Motor neuron (in vitro differentiated cells): ENCODE data around the gene JMJD8. TPM values are rescaled to one million over a fixed set of nuclear protein-coding genes. Genes with fewer than 3 reads are reported as not detected.

Experiments
- ATAC-seq, 8 experiments: fragments of 200-7000 bp; cut with Tn5 transposase; replicated peaks in 6 of 8; 2 replicates each; pipeline ENCODE4 v1.8.0; 2021; ENCODE audit warnings: mild to moderate bottlenecking in 8 of 8, moderate library complexity in 8 of 8
- H3K27ac ChIP-seq, 2 donors: fragments of 250-450 bp; sonication (Bioruptor Pico); 2 replicates each; pipeline ENCODE4 v1.9.0; 2021; ENCODE audit warnings: antibody characterized with exemption in 2 of 2, mild to moderate bottlenecking in 2 of 2, moderate library complexity in 1 of 2
- H3K4me1 ChIP-seq, 2 donors: fragments of 250-450 bp; sonication (Bioruptor Pico); replicated peaks in 1 of 2; 2 replicates each; pipeline ENCODE4 v1.6.1; 2021; ENCODE audit warnings: antibody characterized with exemption in 2 of 2, mild to moderate bottlenecking in 2 of 2, moderate library complexity in 1 of 2
- H3K4me3 ChIP-seq, 5 donors: fragments of 250-450 bp; sonication (Bioruptor Pico); 2 replicates each; pipeline ENCODE4 v1.9.0; 2021; ENCODE audit warnings: antibody characterized with exemption in 5 of 5, mild to moderate bottlenecking in 5 of 5, moderate library complexity in 4 of 5
- WGBS, 10 experiments: fragments of 450-650 bp; shearing (Covaris generic); methylation state at CpG; one replicate each; pipeline ENCODE4 v1.0.0; 2022; 5-methylcytosine and 5-hydroxymethylcytosine counted together
- in situ Hi-C, 9 experiments: fragments of 400-800 bp; cut with MboI; loops; one replicate each; pipeline ENCODE4 v1.15.0; 2021; ENCODE audit warnings: low sequenced_read_pairs in 9 of 9, low pct_unique_long_range_greater_than_20kb in 2 of 9; ENCODE audit not compliant: unreplicated experiment in 9 of 9
- total RNA-seq, 8 experiments: library from RNA; unstranded; fragments of 300-600 nt; gene quantifications; 2 replicates each; pipeline versions ENCODE4 v1.2.3 to v1.2.4, GENCODE V29; 2022

The JMJD8 gene
- total RNA-seq, 8 experiments from 2014 or later, result 18.1 to 56.4 (median 33.2) TPM

DNA sequence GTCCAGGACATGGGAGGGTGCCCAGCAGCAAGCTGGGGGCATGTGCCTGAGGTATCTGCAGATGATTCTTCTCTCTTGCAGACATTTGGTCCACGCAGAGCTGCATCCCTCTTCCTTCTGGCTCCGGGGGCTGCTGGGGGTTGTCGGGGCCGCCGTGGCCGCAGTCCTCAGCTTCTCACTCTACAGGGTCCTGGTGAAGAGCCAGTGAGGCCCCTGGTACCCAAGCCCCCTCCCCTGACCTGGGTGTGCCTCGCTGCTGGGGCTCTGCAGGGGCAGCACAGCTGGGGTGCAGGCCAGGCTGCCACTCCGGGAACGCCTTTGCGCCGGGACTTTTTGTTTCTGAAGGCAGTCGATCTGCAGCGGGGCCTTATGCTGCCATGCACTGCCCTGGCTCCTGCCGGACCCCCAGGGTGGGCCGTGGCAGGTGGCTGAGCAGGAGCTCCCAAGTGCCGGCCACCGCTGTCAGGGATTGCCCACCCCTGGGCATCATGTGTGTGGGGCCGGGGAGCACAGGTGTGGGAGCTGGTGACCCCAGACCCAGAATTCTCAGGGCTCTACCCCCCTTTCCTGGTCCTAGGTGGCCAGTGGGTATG, 10.6 kb downstream of the JMJD8 start:
- H3K4me3 ChIP-seq, result no peak overlapping the region
- H3K4me1 ChIP-seq, result peaks cover 15 to 17% of the 10 kb centered on the region in 2 donors
- H3K27ac ChIP-seq, result no peak overlapping the region
- ATAC-seq, result no peak
- 100% methylated on average over 1 of the region's 18 CpGs; no CpG with 5 or more reads in 9 of the 10 experiments for WGBS, 10 experiments
- in situ Hi-C loops, result no loop called here

DNA sequence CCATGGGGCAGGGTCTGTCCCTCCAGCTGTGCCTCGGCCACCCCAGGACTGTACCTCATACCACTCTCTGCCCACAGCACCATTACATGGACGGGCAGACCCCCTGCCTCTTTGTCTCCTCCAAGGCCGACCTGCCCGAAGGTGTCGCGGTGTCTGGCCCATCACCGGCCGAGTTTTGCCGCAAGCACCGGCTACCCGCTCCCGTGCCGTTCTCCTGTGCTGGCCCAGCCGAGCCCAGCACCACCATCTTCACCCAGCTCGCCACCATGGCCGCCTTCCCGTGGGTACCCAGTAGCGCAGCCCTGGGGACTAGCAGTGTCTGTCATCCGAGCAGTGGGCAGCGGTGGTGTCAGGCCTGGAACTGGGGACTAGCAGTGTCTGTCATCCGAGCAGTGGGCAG, 11.3 kb downstream of the JMJD8 start:
- Histone ChIP-seq H3K4me3 (no peak overlapping the region), H3K4me1 (peaks cover 15% of the 10 kb centered on the region in 2 donors), H3K27ac (no peak overlapping the region)
- in situ Hi-C loops, result no loop called here
- ATAC-seq, result no peak
- 80 to 100% (median 99%) methylated on average over 1 to 11 of the region's 21 CpGs; no CpG with 5 or more reads in 6 of the 10 experiments for WGBS, 10 experiments

DNA sequence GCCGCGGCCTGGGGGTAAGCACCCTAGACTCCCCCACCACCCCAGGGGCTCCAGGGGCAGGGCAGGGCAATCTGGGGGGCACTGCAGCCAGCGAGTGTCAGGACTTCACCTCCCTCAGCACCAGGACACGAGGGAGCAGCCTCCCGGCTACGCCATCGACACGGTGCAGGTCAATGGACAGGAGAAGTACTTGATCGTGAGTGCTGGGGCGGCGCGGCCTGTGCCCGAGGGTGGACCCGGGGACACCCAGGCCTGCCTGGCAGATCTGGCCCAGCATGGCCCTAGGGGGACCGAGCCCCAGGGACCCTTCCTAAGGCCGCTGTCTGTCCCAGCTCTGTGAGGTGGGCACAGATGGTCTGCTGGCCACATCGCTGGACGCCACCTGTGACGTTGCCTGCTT, 11.8 kb downstream of the JMJD8 start:
- in situ Hi-C loops, result no loop called here
- Histone ChIP-seq H3K4me1 (peaks cover 18 to 19% of the 10 kb centered on the region in 2 donors), H3K4me3 (no peak overlapping the region), H3K27ac (no peak overlapping the region)
- ATAC-seq, result no peak
- WGBS, 10 experiments, result 96 to 100% (median 100%) methylated on average over 1 to 4 of the region's 19 CpGs; no CpG with 5 or more reads in 7 of the 10 experiments

- in situ Hi-C loops, result no loop called here
- 80% methylated on average over 3 of the region's 40 CpGs; no CpG with 5 or more reads in 9 of the 10 experiments for WGBS, 10 experiments
Observed at GRCh38 chr16:671353-672131, 12.6 kb downstream of the JMJD8 start.

GRCh38 chr16:670485-671352, 13.4 kb downstream of the JMJD8 start:
- Histone ChIP-seq H3K4me1 (peaks cover 16 to 18% of the 10 kb centered on the region in 2 donors), H3K27ac (no peak overlapping the region), H3K4me3 (no peak overlapping the region)
- in situ Hi-C loops, result no loop called here
- ATAC-seq, result no peak
- WGBS, 10 experiments, result 80 to 100% (median 91%) methylated on average over 1 to 14 of the region's 52 CpGs; no CpG with 5 or more reads in 6 of the 10 experiments

More at GRCh38 chr16:671353-672131, 12.6 kb downstream of the JMJD8 start:
- H3K4me3 ChIP-seq, result no peak overlapping the region
- no peak for ATAC-seq
- no peak overlapping the region for H3K27ac ChIP-seq
- H3K4me1 ChIP-seq, result peaks cover 18 to 19% of the 10 kb centered on the region in 2 donors

GRCh38 chr16:669666-670065, 14.5 kb downstream of the JMJD8 start:
- 100% methylated on average over 1 of the region's 13 CpGs; no CpG with 5 or more reads in 9 of the 10 experiments for WGBS, 10 experiments
- Histone ChIP-seq H3K4me3 (no peak overlapping the region), H3K27ac (no peak overlapping the region), H3K4me1 (peaks cover 10 to 11% of the 10 kb centered on the region in 2 donors)
- in situ Hi-C loops, result no loop called here
- ATAC-seq, result no peak

DNA sequence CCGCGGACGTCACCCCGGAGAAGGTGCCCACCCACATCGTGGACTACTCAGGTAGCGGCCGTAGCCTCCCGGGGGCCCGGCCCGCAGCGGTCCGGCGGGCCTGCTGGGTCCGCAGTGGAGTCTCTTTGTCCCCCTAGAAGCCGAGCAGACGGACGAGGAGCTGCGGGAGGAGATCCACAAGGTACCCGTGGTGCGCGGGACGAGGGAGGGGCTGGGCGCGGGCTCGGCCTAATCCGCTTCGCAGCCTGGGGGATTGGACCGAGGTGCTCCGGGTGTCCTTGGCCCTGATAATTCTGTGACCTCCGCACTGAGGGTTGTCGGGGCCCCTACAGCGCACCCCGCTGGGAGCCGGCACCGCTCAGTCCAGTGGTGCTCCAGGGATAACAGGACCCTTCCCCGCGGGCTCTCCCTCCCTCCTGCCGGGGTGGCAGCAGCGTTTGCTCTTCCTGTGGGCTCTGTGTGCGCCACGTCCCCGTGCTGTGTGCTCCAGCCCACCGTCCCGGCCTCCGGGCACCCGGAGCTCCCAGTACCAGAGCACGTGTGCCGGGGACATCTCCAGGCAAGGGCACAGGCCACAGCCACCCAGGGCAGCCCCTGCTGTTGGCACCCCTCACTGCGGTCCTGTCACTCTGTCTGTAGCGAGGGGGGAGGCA, 15.5 kb downstream of the JMJD8 start:
- in situ Hi-C loops, result no loop called here
- 0 to 18% (median 12%) methylated on average over 2 to 39 of the region's 50 CpGs; no CpG with 5 or more reads in 6 of the 10 experiments for WGBS, 10 experiments
- peak in 3 of 8 experiments; percentile 6 to 17 (median 8) for ATAC-seq
- H3K27ac ChIP-seq, result peak overlapping the region; percentile 14 to 29
- H3K4me3 ChIP-seq, result peak overlapping the region; percentile 48 to 88 (median 57)
- H3K4me1 ChIP-seq, result peaks cover 10 to 11% of the 10 kb centered on the region in 2 donors

DNA sequence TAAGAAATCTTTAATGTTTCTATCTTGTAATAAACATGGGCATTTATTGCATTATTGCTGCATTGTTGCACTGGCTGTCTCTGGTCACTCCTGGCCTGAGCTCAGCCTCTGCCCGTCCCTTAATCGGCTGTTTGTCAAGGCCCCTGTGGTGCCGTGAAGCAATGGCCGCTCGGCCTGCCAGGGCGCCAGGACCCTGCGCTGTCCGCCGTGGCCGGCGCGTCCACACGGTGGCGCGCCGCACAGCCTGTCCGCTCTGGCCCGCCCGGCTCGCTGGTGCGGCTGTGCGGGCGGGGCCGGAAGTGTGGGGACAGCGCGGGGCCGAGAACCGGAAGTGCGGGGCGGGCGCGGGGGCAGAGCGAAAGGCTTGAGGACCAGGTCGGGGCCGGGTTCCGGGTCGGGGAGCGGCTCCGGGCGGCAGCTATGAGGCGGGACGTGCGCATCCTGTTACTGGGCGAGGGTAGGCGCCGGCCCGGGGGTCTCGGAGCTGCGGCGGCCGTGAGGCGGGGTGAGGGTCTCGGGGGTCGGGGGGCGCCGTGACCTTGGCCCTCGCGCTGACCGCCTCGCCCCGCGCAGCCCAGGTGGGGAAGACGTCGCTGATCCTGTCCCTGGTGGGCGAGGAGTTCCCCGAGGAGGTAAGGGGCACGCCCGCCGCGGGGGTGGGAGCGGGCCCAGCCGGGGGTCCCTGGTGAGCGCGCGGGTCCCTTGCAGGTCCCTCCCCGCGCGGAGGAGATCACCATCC, 16.2 kb downstream of the JMJD8 start, which contains the start of gene RHOT2:
Gene RHOT2 (plus strand): TSS at position 353 of the 739 bp plus-strand sequence. CDS start 68 bp downstream, at position 421.
- Histone ChIP-seq H3K4me3 (peak within 1 kb of the TSS; percentile 48 to 88 (median 57)), H3K27ac (peak within 1 kb of the TSS; percentile 14 to 29), H3K4me1 (peaks cover 10 to 11% of the 10 kb centered on the region in 2 donors)
- ATAC-seq, result peak; percentile 89 to 97 (median 92)
- in situ Hi-C loops, result no loop called here
- 0% methylated on average over 1 to 2 of the region's 78 CpGs; no CpG with 5 or more reads in 6 of the 10 experiments for WGBS, 10 experiments

GRCh38 chr16:667113-667779, 16.9 kb downstream of the JMJD8 start:
- in situ Hi-C loops, result no loop called here
- Histone ChIP-seq H3K4me3 (peak overlapping the region in 2 of 5 donors; percentile 53 to 57), H3K27ac (peak overlapping the region in 1 of 2 donors; percentile 29), H3K4me1 (peaks cover 10 to 11% of the 10 kb centered on the region in 2 donors)
- no peak for ATAC-seq
- 77 to 100% (median 88%) methylated on average over 1 to 8 of the region's 22 CpGs; no CpG with 5 or more reads in 4 of the 10 experiments for WGBS, 10 experiments

- 67 to 100% (median 100%) methylated on average over 1 to 5 of the region's 13 CpGs; no CpG with 5 or more reads in 5 of the 10 experiments for WGBS, 10 experiments
- Histone ChIP-seq H3K27ac (no peak overlapping the region), H3K4me1 (peaks cover 10 to 12% of the 10 kb centered on the region in 2 donors), H3K4me3 (no peak overlapping the region)
- no peak for ATAC-seq
- in situ Hi-C loops, result no loop called here
Observed at GRCh38 chr16:666572-666971, 17.6 kb downstream of the JMJD8 start.

DNA sequence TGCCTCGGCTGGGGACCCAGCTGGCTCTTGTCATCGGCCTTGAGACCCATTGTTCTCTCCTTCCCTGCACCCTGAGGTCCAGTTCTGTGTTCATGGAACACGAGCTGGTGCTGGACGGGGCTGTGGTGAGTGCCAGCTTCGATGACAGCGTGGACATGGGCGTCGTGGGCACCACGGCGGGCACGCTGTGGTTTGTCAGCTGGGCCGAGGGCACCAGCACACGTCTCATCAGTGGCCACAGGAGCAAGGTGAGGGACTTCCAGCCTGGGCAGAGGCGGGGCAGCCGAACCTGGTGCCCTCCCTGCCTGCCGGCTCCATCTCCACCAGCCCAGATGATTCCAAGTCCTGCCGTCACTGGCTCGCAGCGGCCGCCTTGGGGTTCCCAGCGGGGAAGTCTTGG, 21.5 kb downstream of the JMJD8 start:
- in situ Hi-C loops, result no loop called here
- no peak for ATAC-seq
- peaks cover 14% of the 10 kb centered on the region in 2 donors for H3K4me1 ChIP-seq
- H3K27ac ChIP-seq, result no peak overlapping the region
- 93 to 100% (median 100%) methylated on average over 1 to 5 of the region's 21 CpGs; no CpG with 5 or more reads in 7 of the 10 experiments for WGBS, 10 experiments
- no peak overlapping the region for H3K4me3 ChIP-seq
